ENCODE measurements around the gene ATF7. TPM values are rescaled to one million over a fixed set of nuclear protein-coding genes. Genes with fewer than 3 reads are reported as not detected.

The ATF7 gene
- polyA plus RNA-seq, 10 donors: 36.2 to 61.9 (median 49.5) TPM

GRCh38 chr12:53464685-53465418 lies 161.3 kb downstream of the ATF7 start:
- DNase-seq: no peak

GRCh38 chr12:53463802-53464560 lies 162.2 kb downstream of the ATF7 start:
- DNase-seq: no peak

GRCh38 chr12:53462935-53463334 lies 163.2 kb downstream of the ATF7 start:
- DNase-seq: no peak

GRCh38 chr12:53461591-53461990 lies 164.6 kb downstream of the ATF7 start:
- DNase-seq: no peak

GRCh38 chr12:53461059-53461458 lies 165.1 kb downstream of the ATF7 start:
- no peak for DNase-seq

- DNase-seq: no peak
Observed at GRCh38 chr12:53459097-53459496, 167.1 kb downstream of the ATF7 start.

Other genes with a start within 250 kb of the ATF7 start
- 10 to 100 TPM; 31.0 to 46.7 (median 40.0) TPM for gene SP1, start 246.2 kb downstream of the ATF7 start, polyA plus RNA-seq (ENCODE audit: insufficient read length in 10 of 10)
- under 1 TPM in 2 of 10 donors, not detected in 8; 0.28 to 0.60 TPM for gene AMHR2, start 202.5 kb downstream of the ATF7 start, polyA plus RNA-seq (ENCODE audit: insufficient read length in 10 of 10)
- 10 to 100 TPM; 39.2 to 58.4 (median 49.0) TPM for gene PRR13, start 184.6 kb downstream of the ATF7 start, polyA plus RNA-seq (ENCODE audit: insufficient read length in 10 of 10)
- 100 to 1,000 TPM; 505 to 651 (median 595) TPM for gene PCBP2, start 174.3 kb downstream of the ATF7 start, polyA plus RNA-seq (ENCODE audit: insufficient read length in 10 of 10)
- gene MAP3K12, start 126.9 kb downstream of the ATF7 start, polyA plus RNA-seq (ENCODE audit: insufficient read length in 10 of 10): 10 to 100 TPM; 10.1 to 25.7 (median 13.5) TPM
- 10 to 100 TPM; 18.7 to 30.2 (median 22.3) TPM for gene TARBP2, start 125.1 kb downstream of the ATF7 start, polyA plus RNA-seq (ENCODE audit: insufficient read length in 10 of 10)
- 1 to 10 TPM in 3 of 10 donors, under 1 TPM in 2, not detected in 5; 0.28 to 1.7 (median 1.0) TPM for gene NPFF, start 118.9 kb downstream of the ATF7 start, polyA plus RNA-seq (ENCODE audit: insufficient read length in 10 of 10)
- gene ATP5MC2, start 49.7 kb upstream of the ATF7 start, polyA plus RNA-seq (ENCODE audit: insufficient read length in 10 of 10): 100 to 1,000 TPM; 605 to 778 (median 729) TPM
- gene CALCOCO1, start 101.1 kb upstream of the ATF7 start, polyA plus RNA-seq (ENCODE audit: insufficient read length in 10 of 10): 10 to 100 TPM; 63.6 to 99.1 (median 79.6) TPM
- gene CISTR, start 125.6 kb upstream of the ATF7 start, polyA plus RNA-seq (ENCODE audit: insufficient read length in 10 of 10): not detected

Measured in muscle of back (tissue), 11 donors.